Cardiac muscle cell (in vitro differentiated cells and primary cell): Measurements from ENCODE around the gene HS6ST3. TPM values are rescaled to one million over a fixed set of nuclear protein-coding genes. Genes with fewer than 3 reads are reported as not detected.

Experiments used
- DNase-seq, 2 donors: peaks; one replicate each; pipeline versions ENCODE4 v3.0.0 to v3.0.0-alpha.2; 2010 to 2017; ENCODE audit warnings: low read depth in 1 of 2, low spot score in 1 of 2
- H3K27ac ChIP-seq: fragments of 200-600 bp; sonication (generic); 2 replicates; pipeline ENCODE4 v1.5.1; 2016
- H3K27me3 ChIP-seq: fragments of 200-600 bp; sonication (generic); 2 replicates; pipeline ENCODE4 v1.6.0; 2016; ENCODE audit warnings: control low read depth
- H3K36me3 ChIP-seq: fragments of 200-600 bp; sonication (generic); 2 replicates; pipeline ENCODE4 v1.5.1; 2016; ENCODE audit warnings: control low read depth
- H3K4me1 ChIP-seq: fragments of 200-600 bp; sonication (generic); 2 replicates; pipeline ENCODE4 v1.8.1; 2017; ENCODE audit warnings: low read depth, mild to moderate bottlenecking, mixed run types
- H3K4me3 ChIP-seq: fragments of 200-600 bp; sonication (generic); 2 replicates; pipeline ENCODE4 v1.5.1; 2016; ENCODE audit warnings: mild to moderate bottlenecking
- H3K9me3 ChIP-seq: fragments of 200-600 bp; sonication (generic); 2 replicates; pipeline ENCODE4 v1.5.1; 2017; ENCODE audit warnings: low read depth, mild to moderate bottlenecking, control low read depth
- CTCF ChIP-seq: IDR thresholded peaks from 2 replicates; pipeline ENCODE4 v1.5.1; 2012; ENCODE audit warnings: low read depth, mild to moderate bottlenecking, low read length
- polyA plus RNA-seq: library from polyadenylated mRNA; unstranded; fragments of >200 nt; fragmentation: Nextera tagmentation; extraction: Ambion mirVana; gene quantifications from 2 replicates; pipeline ENCODE4 v1.2.1, GENCODE V29; 2016
- total RNA-seq: library from RNA; depleted of rRNA; stranded (reverse); fragments of >200 nt; gene quantifications from 2 replicates; pipeline ENCODE4 v1.2.3, GENCODE V29; 2016

The HS6ST3 gene
- total and polyA plus RNA-seq, 2 experiments from 2014 or later: 0.38 to 0.39 TPM

GRCh38 chr13:96849091-96849490, 759.2 kb downstream of the HS6ST3 start:
- Histone ChIP-seq H3K9me3 (no peaks in the 10 kb centered on the region), H3K4me3 (no peak overlapping the region), H3K4me1 (peaks cover 14% of the 10 kb centered on the region), H3K36me3 (no peaks in the 10 kb centered on the region), H3K27me3 (no peaks in the 10 kb centered on the region), H3K27ac (no peak overlapping the region)
- DNase-seq: no peak
- TF ChIP-seq CTCF: no peak

- no peaks in the 10 kb centered on the region for H3K9me3 ChIP-seq
- no peaks in the 10 kb centered on the region for H3K27me3 ChIP-seq
- TF ChIP-seq CTCF: no peak
- H3K27ac ChIP-seq: no peak overlapping the region
- peaks cover 14% of the 10 kb centered on the region for H3K4me1 ChIP-seq
- no peak overlapping the region for H3K4me3 ChIP-seq
- DNase-seq: no peak
- H3K36me3 ChIP-seq: no peaks in the 10 kb centered on the region
Measured at GRCh38 chr13:96850538-96851145, 760.7 kb downstream of the HS6ST3 start.

DNA sequence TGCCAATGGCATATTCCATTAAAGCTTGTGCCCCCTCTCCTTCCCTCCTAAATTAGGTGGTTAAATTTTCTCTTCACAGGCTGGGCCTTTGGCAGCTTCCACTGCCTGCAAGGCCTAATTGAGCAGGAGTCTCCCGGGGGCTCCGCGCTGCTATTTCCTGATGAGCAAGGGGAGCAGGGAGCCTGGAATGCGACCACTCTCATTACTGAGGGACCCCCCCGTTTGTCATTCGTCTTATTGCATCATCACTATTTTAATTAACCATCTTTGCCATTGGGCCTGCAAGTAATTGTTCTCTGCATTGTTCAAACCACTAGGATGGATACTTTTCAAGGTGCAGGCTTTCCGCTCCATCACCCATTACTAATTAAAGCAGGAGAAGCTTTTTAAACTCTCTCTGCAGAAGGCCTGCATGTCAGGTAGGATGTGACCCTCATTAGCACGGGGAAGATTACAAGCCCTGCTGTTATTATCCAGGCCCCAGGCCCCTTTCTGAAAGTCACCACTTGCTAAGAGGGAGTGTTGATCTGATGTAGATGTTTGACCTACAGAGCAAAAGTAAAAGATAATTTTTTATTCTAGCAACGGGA, 762.0 kb downstream of the HS6ST3 start:
- peak in 1 of 2 donors; percentile 31 for DNase-seq
- Histone ChIP-seq H3K27ac (no peak overlapping the region), H3K36me3 (no peaks in the 10 kb centered on the region), H3K4me3 (no peak overlapping the region), H3K4me1 (peaks cover 14% of the 10 kb centered on the region), H3K9me3 (no peaks in the 10 kb centered on the region), H3K27me3 (no peaks in the 10 kb centered on the region)
- no peak for TF ChIP-seq CTCF

GRCh38 chr13:96858133-96858826, 768.4 kb downstream of the HS6ST3 start:
- DNase-seq: no peak
- H3K36me3 ChIP-seq: no peaks in the 10 kb centered on the region
- TF ChIP-seq CTCF: no peak

DNA sequence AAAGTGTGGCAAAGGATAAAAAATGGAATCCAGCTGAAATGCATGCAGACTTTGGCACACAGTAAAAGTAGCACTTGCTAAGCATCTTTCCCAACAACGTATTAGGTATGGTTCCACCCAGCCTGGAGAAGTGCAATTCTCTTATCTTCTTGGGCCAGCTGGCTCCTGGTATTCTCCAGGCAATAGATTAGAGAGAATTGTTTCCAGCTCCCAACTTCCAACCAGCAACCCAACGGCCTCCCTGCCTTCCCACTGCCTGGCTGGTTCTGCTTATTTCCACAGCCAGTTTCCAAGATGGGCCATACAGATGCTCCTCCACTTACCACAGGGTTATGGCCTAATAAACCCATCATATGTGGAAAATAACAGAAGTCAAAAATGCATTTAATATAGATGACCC, 771.0 kb downstream of the HS6ST3 start:
- no peak overlapping the region for H3K4me3 ChIP-seq
- no peak overlapping the region for H3K27ac ChIP-seq
- no peaks in the 10 kb centered on the region for H3K27me3 ChIP-seq
- H3K9me3 ChIP-seq: no peaks in the 10 kb centered on the region
- no peak for TF ChIP-seq CTCF
- no peaks in the 10 kb centered on the region for H3K36me3 ChIP-seq
- no peaks in the 10 kb centered on the region for H3K4me1 ChIP-seq
- no peak for DNase-seq

More at GRCh38 chr13:96858133-96858826, 768.4 kb downstream of the HS6ST3 start:
- no peak overlapping the region for H3K27ac ChIP-seq
- H3K9me3 ChIP-seq: no peaks in the 10 kb centered on the region
- H3K4me3 ChIP-seq: no peak overlapping the region
- H3K4me1 ChIP-seq: no peaks in the 10 kb centered on the region
- H3K27me3 ChIP-seq: no peaks in the 10 kb centered on the region
